HepG2 (cell line): Measurements from ENCODE around the gene ZNF287. TPM values are rescaled to one million over a fixed set of nuclear protein-coding genes. Genes with fewer than 3 reads are reported as not detected.

Source experiments
- ATAC-seq: fragments of 200-7000 bp; cut with Tn5 transposase; 3 replicates; pipeline ENCODE4 v1.9.1; 2020; ENCODE audit warnings: mild to moderate bottlenecking, moderate library complexity
- BruUV-seq: library from RNA; stranded (reverse); fragments of 400-500 nt; replicated peaks from 2 replicates; lab custom pipeline; 2021; lab: Mats Ljungman, UMichigan
- CTCF ChIA-PET: fragments of 300-600 bp; formaldehyde crosslinking; extraction: SDS; loops from one replicate; lab custom pipeline; 2021; ENCODE audit warnings: low total read pairs, inconsistent platforms, low intra/inter-chr PET ratio; lab: Yijun Ruan, JAX
- POLR2A ChIA-PET: fragments of 350-600 bp; sonication (Branson Sonifier 250); formaldehyde crosslinking; loops from one replicate; lab custom pipeline; 2020; ENCODE audit warnings: antibody characterized with exemption, inconsistent platforms; lab: Yijun Ruan, JAX
- DNase-seq: peaks from one replicate; pipeline ENCODE4 v3.0.0-alpha.2; 2015; ENCODE audit warnings: low spot score
- FAIRE-seq: peaks from 3 replicates; lab custom pipeline; 2011; peaks lifted over from hg19 to GRCh38; lab: Jason Lieb, UNC
- H2AFZ ChIP-seq: one replicate; pipeline ENCODE4 v1.6.1; 2011; ENCODE audit warnings: low read length, inconsistent platforms
- H3K27ac ChIP-seq: fragments of 300-600 bp; 3 replicates; pipeline ENCODE4 v1.8.0; 2011; ENCODE audit warnings: mixed run types, mild to moderate bottlenecking, mixed read lengths, low read length, inconsistent platforms; ENCODE audit not compliant: insufficient read depth; ENCODE audit errors: extremely low read length
- H3K27me3 ChIP-seq, 2 experiments: fragments of 200-600 bp in 1 of 2; 2 replicates in 1 of 2; 3 replicates in 1 of 2; pipeline versions ENCODE4 v1.6.0 to v1.8.0; 2011; ENCODE audit warnings: low read length in 2 of 2, mild to moderate bottlenecking in 2 of 2, moderate library complexity in 2 of 2, inconsistent platforms in 1 of 2; ENCODE audit not compliant: insufficient read depth in 2 of 2, control insufficient read depth in 1 of 2
- H3K36me3 ChIP-seq, 2 experiments: fragments of 200-600 bp in 1 of 2; replicated peaks in 1 of 2; 2 replicates in 1 of 2; 3 replicates in 1 of 2; pipeline versions ENCODE4 v1.5.1 to v1.8.0; 2011; ENCODE audit warnings: low read length in 2 of 2, inconsistent platforms in 1 of 2; ENCODE audit not compliant: insufficient read depth in 2 of 2, control insufficient read depth in 1 of 2
- H3K4me1 ChIP-seq: 2 replicates; pipeline ENCODE4 v1.5.1; 2012; ENCODE audit warnings: low read length, inconsistent platforms; ENCODE audit not compliant: insufficient read depth
- H3K4me2 ChIP-seq: 2 replicates; pipeline ENCODE4 v1.6.0; 2011; ENCODE audit warnings: low read depth, low read length, inconsistent platforms
- H3K4me3 ChIP-seq, 3 experiments: fragments of 200-600 bp in 1 of 3; sonication (generic), shearing (Covaris generic) in 1 of 3; replicated peaks in 1 of 3; 2 replicates each; pipeline ENCODE4 v1.5.1; 2011 to 2016; ENCODE audit warnings: low read length in 3 of 3, inconsistent platforms in 2 of 3, low read depth in 2 of 3, mild to moderate bottlenecking in 2 of 3, control low read depth in 1 of 3, mixed read lengths in 1 of 3; ENCODE audit not compliant: insufficient read depth in 1 of 3
- H3K79me2 ChIP-seq: one replicate; pipeline ENCODE4 v1.6.1; 2011; ENCODE audit warnings: low read length, inconsistent platforms; ENCODE audit not compliant: insufficient read depth
- H3K9ac ChIP-seq: 2 replicates; pipeline ENCODE4 v1.6.0; 2011; ENCODE audit warnings: mild to moderate bottlenecking, low read depth, low read length, inconsistent platforms; ENCODE audit not compliant: insufficient read depth
- H3K9me3 ChIP-seq: 2 replicates; pipeline ENCODE4 v1.5.1; 2012; ENCODE audit warnings: mild to moderate bottlenecking, low read length
- H4K20me1 ChIP-seq: 2 replicates; pipeline ENCODE4 v1.6.0; 2011; ENCODE audit warnings: inconsistent platforms, mild to moderate bottlenecking, low read length, moderate library complexity; ENCODE audit not compliant: insufficient read depth
- CBX5 ChIP-seq: sonication (generic); formaldehyde crosslinking; IDR thresholded peaks from 2 replicates; pipeline ENCODE4 v1.4.0; 2020; ENCODE audit warnings: missing genetic modification reagents, borderline replicate concordance
- CTCF ChIP-seq: sonication (generic); formaldehyde crosslinking; IDR thresholded peaks from 2 replicates; pipeline ENCODE4 v1.5.0; 2020; ENCODE audit warnings: mild to moderate bottlenecking, missing genetic modification reagents, moderate library complexity
- FOXC1 ChIP-seq: sonication (generic); formaldehyde crosslinking; IDR thresholded peaks from 2 replicates; pipeline ENCODE4 v1.8.0; 2022; ENCODE audit warnings: mild to moderate bottlenecking, missing genetic modification reagents, borderline replicate concordance
- FUBP1 ChIP-seq: sonication (generic); formaldehyde crosslinking; IDR thresholded peaks from 2 replicates; pipeline ENCODE4 v1.5.1; 2020; ENCODE audit warnings: missing genetic modification reagents, mild to moderate bottlenecking, borderline replicate concordance
- HMGA1 ChIP-seq: sonication (generic); formaldehyde crosslinking; conservative IDR thresholded peaks from 2 replicates; pipeline ENCODE4 v1.4.0; 2020; ENCODE audit warnings: missing genetic modification reagents
- HNF4A ChIP-seq: sonication (generic); formaldehyde crosslinking; IDR thresholded peaks from 2 replicates; pipeline ENCODE4 v1.4.0; 2020; ENCODE audit warnings: missing genetic modification reagents
- RFX5 ChIP-seq: IDR thresholded peaks from 2 replicates; pipeline ENCODE4 v1.6.1; 2011; ENCODE audit warnings: low read depth, low read length, improper control_type of control experiment
- ZC3H4 ChIP-seq: sonication (generic); formaldehyde crosslinking; IDR thresholded peaks from 2 replicates; pipeline ENCODE4 v1.4.0; 2020; ENCODE audit warnings: missing genetic modification reagents, borderline replicate concordance
- ZNF138 ChIP-seq: sonication (generic); formaldehyde crosslinking; IDR thresholded peaks from 2 replicates; pipeline ENCODE4 v1.5.0; 2020; ENCODE audit warnings: mild to moderate bottlenecking, low read depth, missing genetic modification reagents
- ZNF275 ChIP-seq: sonication (generic); formaldehyde crosslinking; IDR thresholded peaks from 2 replicates; pipeline ENCODE4 v1.8.0; 2022; ENCODE audit warnings: missing genetic modification reagents, mild to moderate bottlenecking, inconsistent platforms, borderline replicate concordance
- ZNF280B ChIP-seq: sonication (generic); formaldehyde crosslinking; IDR thresholded peaks from 2 replicates; pipeline ENCODE4 v1.5.0; 2020; ENCODE audit warnings: missing genetic modification reagents, mild to moderate bottlenecking, borderline replicate concordance
- ZNF451 ChIP-seq: sonication (generic); formaldehyde crosslinking; IDR thresholded peaks from 2 replicates; pipeline ENCODE4 v1.5.0; 2020; ENCODE audit warnings: mild to moderate bottlenecking, missing genetic modification reagents
- ZNF574 ChIP-seq: sonication (generic); formaldehyde crosslinking; IDR thresholded peaks from 2 replicates; pipeline ENCODE4 v1.4.0; 2020; ENCODE audit warnings: missing genetic modification reagents
- ZNF577 ChIP-seq: sonication (generic); formaldehyde crosslinking; IDR thresholded peaks from 2 replicates; pipeline ENCODE4 v1.4.0; 2020; ENCODE audit warnings: mild to moderate bottlenecking, low read depth, missing genetic modification reagents, borderline replicate concordance
- WGBS: methylation state at CpG from one replicate; pipeline ENCODE4 v1.1.6; 2017; ENCODE audit warnings: low lambda C conversion rate; 5-methylcytosine and 5-hydroxymethylcytosine counted together
- in situ Hi-C: cut with HindIII; loops from 2 replicates; pipeline ENCODE4 v1.10.0; 2017; ENCODE audit warnings: low pct_unique_long_range_greater_than_20kb; ENCODE audit not compliant: extremely low pct_ligation_motif_present
- intact Hi-C: fragments of 100-400 bp; cut with micrococcal nuclease; formaldehyde crosslinking; loops from one replicate; pipeline ENCODE4 v1.10.0; 2022; ENCODE audit not compliant: unreplicated experiment
- polyA plus RNA-seq, 8 experiments: library from polyadenylated mRNA; depleted of rRNA in 3 of 8; stranded (reverse) in 7 of 8; unstranded in 1 of 8; fragments of >200 nt; fragmentation: Illumina TruSeq in 4 of 8; extraction: Trizol in 4 of 8; gene quantifications; 2 replicates each; pipeline versions ENCODE4 v1.2.1 to v1.2.3, GENCODE V29; 2011 to 2016; ENCODE audit warnings: low read depth in 4 of 8, missing spikeins in 1 of 8, mixed read lengths in 1 of 8; ENCODE audit not compliant: insufficient read depth in 1 of 8
- total RNA-seq, 5 experiments: library from RNA; depleted of rRNA; stranded (reverse); fragments of >200 nt; fragmentation: Illumina TruSeq; extraction: Trizol; gene quantifications; 2 replicates each; pipeline ENCODE4 v1.2.3, GENCODE V29; 2016; ENCODE audit warnings: low read depth in 1 of 5

Gene ZNF287
- total and polyA plus RNA-seq, 2 of the 13 experiments (the other 11 are each of a cell fraction or from before 2014, with no cell fraction given), result 0.21 TPM; not detected in 1

- H3K4me1 ChIP-seq, result peaks cover 20% of the 10 kb centered on the region
- 28% methylated on average over 4 of the region's 4 CpGs for WGBS
- in situ Hi-C loops, result no loop called here
- H2AFZ ChIP-seq, result peak overlapping the region; percentile 29
- peaks cover 4% of the 10 kb centered on the region; the same call in 1 of the 2 replicates for H3K9me3 ChIP-seq
- H3K79me2 ChIP-seq, result no peaks in the 10 kb centered on the region
- H3K27me3 ChIP-seq, result peaks cover 0 to 21% of the 10 kb centered on the region in 2 experiments; a peak in 4 of 5 replicates
- no peak overlapping the region for H3K27ac ChIP-seq
- FAIRE-seq (no peak), DNase-seq (no peak), ATAC-seq (no peak)
- CTCF ChIA-PET, result no interaction called here
- POLR2A ChIA-PET, result no interaction called here
- no peak overlapping the region for H3K9ac ChIP-seq
- H3K4me3 ChIP-seq, result no peak overlapping the region
- no peak overlapping the region for H3K4me2 ChIP-seq
- H4K20me1 ChIP-seq, result no peaks in the 10 kb centered on the region
- H3K36me3 ChIP-seq, result no peaks in the 10 kb centered on the region
- BruUV-seq, result no TSS peak
- intact Hi-C loops, result no loop called here
- TF ChIP-seq CBX5 (CRISPR knock-in tag) (no peak), ZNF280B (CRISPR knock-in tag) (no peak), CTCF (CRISPR knock-in tag) (no peak), HMGA1 (CRISPR knock-in tag) (no peak), ZNF574 (no peak), FOXC1 (CRISPR knock-in tag) (no peak), HNF4A (CRISPR knock-in tag) (no peak), ZNF577 (no peak), ZNF138 (CRISPR knock-in tag) (no peak), RFX5 (no peak), ZNF275 (CRISPR knock-in tag) (no peak), ZC3H4 (CRISPR knock-in tag) (no peak), FUBP1 (CRISPR knock-in tag) (no peak), ZNF451 (CRISPR knock-in tag) (no peak)
Observed at GRCh38 chr17:16585796-16586195, 16.8 kb upstream of the ZNF287 start.
